Measurements from ENCODE around the gene DOC2A. TPM values are rescaled to one million over a fixed set of nuclear protein-coding genes. Genes with fewer than 3 reads are reported as not detected.

The DOC2A gene
- total RNA-seq, 4 donors from 2014 or later: 0.66 to 0.85 TPM; not detected in 2

DNA sequence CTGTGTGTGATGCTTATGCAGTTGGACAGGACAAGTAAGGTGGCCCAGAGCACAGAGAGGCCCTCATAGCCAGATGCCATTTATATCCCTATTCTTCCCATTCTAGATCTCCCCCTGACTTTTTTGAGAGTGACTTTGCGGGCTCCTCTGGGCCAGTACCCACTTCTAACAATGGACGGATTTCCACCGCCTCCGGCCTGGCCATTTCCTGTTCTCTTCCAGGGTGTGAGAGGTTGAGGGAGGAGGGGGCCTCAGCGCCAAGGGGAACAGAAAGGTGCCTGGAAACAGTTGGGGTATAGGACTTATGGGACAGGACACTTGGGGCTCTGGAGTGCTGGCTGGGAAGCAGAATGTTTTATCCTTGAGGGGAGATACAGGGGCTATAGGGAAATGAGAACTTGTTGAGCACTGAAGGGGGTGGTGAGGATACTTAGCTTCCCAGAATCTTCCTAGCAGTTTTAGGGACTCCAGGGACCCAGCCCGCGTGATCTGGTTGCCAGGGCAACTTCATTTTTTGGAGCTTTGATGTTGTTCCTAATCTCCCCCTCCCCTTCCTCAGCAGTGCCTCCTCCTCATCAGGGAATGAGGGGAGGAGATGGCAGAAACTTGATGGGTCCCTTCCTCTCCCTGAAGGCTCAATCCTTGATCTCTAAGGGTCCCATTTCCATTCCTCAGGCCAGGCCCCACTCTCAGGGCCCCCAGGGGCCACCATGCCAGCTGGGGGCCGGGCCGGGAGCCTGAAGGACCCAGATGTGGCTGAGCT is 33.6 kb downstream of the DOC2A start:
- TF ChIP-seq CTCF (IDR thresholded peaks at IDR 0.05; ENCODE audit: low read depth): no peak

DNA sequence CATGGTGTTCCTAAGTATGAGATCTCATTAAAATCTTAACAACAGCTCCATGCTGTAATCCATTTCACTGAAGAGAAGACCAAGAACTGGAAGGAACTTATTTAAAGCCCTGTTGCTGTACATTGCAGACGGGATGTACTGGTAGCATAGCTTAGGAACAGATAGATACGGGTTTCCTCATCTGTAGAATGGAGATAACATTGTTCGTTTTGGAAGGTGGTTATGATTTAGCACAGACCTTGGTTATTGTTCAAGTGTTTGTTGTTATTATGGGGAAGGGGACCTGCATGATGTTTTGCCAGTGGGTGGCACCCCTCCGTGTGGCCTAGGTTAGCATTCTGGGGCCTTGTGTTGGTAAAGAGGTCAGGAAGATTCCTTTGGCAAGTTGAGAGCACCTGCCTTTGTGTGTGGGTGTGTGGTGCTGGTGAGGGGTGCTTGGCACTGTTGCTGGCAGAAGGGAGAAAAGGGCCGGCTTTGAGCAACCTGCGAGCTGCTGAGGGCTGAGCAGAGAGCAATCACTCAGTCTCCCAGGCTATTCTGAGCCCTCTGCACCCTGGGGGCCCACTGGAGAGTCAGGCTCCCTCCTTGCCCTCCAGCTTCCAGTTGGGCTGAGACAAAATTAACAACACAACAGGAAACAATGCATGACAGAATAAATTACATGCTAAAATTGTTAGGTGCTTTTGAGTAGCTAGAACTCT is 34.9 kb downstream of the DOC2A start:
- TF ChIP-seq CTCF (IDR thresholded peaks at IDR 0.05; ENCODE audit: low read depth): no peak

GRCh38 chr16:29975134-29975538 is 35.7 kb downstream of the DOC2A start:
- TF ChIP-seq CTCF (IDR thresholded peaks at IDR 0.05; ENCODE audit: low read depth): no peak

DNA sequence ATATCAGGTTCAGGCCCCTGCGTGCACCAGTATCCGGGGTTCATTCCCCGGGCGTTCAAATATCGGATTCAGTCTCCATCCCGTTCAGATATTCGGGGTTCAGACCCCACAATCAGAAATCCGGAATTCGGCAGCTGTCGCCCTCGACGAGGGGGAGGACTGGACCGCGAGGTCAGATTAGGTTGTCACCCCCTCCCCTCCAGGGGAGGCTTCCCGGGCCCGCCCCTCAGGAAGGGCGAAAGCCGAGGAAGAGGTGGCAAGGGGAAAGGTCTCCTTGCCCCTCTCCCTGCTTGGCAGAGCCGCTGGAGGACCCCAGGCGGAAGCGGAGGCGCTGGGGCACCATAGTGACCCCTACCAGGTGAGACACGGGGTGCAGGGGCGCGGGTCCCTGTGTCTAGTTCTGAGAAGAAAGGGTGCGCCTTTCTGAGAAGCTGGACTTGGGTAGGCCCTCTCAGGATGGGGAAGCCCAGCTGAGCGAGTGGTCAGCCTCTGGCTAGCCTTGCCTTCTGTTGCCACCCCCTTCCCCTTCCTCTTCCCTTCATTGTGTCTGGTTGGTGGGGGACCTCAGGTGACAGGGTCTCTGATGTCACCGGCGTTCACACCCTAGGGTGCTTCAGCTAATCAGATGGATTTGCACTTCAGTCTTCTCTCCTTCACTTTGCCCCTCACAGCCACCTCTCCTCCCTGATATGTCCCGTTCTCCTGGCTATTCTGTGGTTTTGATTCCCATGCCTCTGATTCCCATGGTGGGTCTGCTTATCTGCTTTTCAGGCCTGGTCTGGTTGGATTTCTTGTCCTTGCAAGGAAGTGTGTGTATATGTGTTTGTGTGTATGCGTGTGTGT is 36.3 kb downstream of the DOC2A start:
- no peak for TF ChIP-seq CTCF (IDR thresholded peaks at IDR 0.05; ENCODE audit: low read depth)

GRCh38 chr16:29973384-29974246 is 37.2 kb downstream of the DOC2A start, which contains the start of gene TAOK2:
TAOK2 (plus strand) TSS chr16:29973868; CDS start chr16:29977773, 3,905 bp downstream.
- no peak for TF ChIP-seq CTCF (IDR thresholded peaks at IDR 0.05; ENCODE audit: low read depth)

GRCh38 chr16:29972992-29973383 is 37.8 kb downstream of the DOC2A start:
- TF ChIP-seq CTCF (IDR thresholded peaks at IDR 0.05; ENCODE audit: low read depth): no peak

All from subcutaneous adipose tissue (tissue), 4 donors.